NCI-H2107 (cell line): ENCODE results near the gene RPRD2.

Experiments used
- DNase-seq: peaks from one replicate; lab custom pipeline; 2025; lab: John Stamatoyannopoulos, UW

Gene RPRD2

DNA sequence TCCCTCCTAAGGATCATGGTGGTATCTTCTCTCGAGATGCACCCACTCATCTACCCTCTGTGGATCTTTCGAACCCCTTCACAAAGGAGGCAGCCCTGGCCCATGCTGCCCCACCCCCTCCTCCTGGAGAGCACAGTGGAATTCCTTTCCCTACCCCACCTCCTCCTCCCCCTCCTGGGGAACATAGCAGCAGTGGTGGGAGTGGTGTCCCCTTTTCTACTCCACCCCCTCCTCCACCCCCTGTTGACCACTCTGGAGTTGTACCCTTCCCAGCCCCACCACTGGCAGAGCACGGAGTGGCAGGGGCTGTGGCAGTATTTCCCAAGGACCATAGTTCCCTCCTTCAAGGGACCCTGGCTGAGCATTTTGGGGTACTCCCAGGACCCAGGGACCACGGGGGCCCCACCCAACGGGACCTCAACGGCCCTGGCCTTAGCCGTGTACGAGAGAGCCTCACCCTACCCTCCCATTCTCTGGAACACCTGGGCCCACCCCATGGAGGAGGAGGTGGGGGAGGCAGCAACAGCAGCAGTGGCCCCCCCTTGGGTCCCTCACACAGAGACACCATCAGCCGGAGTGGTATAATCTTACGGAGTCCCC, 108.8 kb downstream of the RPRD2 start:
- DNase-seq: no peak

DNA sequence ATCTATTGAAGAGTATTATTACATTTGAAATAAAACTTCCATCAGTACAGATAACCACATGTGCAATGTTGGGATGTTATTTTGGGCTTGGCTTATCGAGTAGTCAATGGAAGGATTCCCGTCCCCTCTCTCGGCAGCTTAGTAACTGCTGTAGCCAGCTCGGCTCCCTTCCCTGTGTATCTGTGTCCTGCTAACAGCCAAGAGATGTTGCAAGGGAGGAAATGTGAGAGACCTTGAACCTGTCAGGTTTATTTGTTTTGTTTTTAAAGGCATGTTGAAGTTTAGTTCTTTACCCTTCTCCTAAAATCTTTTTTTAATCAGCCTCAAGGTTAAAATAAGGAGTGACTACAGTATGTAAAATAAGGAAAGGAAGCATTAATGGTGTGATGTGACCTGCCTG, 109.7 kb downstream of the RPRD2 start:
- no peak for DNase-seq

DNA sequence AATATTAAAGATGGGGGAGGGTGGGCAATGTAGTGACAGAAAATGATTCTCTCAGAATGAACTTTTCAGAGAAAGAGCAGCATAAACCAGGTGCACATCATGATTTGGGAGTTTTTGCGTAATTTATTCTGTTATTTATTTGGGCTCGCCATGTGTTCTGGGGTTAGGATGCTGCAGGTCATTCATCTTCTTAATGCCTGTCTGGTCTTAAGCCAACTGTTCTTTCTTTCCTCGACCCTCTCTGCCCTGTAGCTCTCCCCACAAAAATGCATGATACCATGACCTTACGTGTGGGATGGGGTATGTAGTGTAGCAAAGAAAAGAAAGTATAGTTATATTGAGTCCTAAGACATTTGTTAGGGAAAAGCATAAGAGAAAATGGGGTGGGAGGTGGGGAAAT, 110.9 kb downstream of the RPRD2 start:
- no peak for DNase-seq

DNA sequence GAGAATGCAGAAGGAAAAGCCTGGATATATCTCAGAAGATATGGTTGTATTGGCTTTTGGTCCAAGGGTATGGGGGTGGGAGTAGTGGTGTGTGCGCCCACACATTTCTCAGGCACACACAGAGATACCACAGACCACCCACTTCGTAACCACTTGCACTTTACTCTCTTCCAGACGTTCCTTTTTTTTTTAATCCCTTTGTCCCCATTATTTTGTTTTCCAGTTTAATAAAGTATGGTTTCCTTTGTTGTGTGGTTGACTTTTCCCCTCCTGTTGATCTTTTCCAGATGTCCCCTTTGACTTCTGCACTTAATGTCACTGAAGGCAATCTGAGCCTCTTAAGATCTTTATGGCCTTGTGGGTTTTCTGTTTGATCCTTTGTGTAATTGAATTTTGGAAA, 112.8 kb downstream of the RPRD2 start:
- DNase-seq: no peak

GRCh38 chr1:150477320-150477719, 113.4 kb downstream of the RPRD2 start:
- DNase-seq: no peak

GRCh38 chr1:150477733-150478132, 113.8 kb downstream of the RPRD2 start:
- no peak for DNase-seq

DNA sequence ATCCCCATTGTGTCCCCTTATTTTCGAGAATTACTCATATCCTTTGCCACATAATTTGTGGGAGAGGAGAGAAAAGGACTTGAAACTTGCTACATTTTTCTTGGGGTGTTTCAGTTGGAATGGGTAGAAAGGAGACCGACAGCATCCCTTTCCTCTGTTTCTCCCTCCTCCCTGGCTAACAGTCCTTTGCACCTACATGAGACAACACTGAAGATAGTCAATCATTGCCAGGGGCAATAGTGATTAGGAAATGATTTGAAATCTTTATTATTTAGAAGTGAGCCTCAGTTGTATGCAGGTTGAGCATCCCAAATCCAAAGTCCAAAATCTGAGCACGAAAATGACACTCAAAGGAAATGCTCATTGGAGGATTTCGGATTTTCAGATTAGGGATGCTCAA, 115.4 kb downstream of the RPRD2 start:
- DNase-seq: no peak

DNA sequence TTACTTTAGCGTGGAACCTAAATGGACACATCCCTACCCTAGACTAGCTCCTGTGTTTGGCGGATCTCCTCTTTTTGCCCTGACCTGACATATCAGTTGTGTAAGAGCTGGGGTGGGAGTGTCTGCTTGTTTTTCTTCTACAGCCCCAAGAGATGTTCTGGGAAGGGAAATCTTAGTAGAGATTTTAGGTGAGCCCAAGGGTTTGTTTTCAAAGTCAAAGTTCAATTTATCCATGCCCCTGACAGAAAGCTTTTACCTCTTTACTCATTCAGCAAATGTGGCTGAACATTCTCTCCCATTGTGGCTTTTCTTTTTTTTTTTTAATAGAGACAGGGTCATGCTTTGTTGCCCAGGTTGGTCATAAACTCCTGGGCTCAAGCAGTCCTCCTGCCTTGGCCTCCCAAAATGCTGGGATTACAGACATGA, 116.0 kb downstream of the RPRD2 start:
- no peak for DNase-seq

DNA sequence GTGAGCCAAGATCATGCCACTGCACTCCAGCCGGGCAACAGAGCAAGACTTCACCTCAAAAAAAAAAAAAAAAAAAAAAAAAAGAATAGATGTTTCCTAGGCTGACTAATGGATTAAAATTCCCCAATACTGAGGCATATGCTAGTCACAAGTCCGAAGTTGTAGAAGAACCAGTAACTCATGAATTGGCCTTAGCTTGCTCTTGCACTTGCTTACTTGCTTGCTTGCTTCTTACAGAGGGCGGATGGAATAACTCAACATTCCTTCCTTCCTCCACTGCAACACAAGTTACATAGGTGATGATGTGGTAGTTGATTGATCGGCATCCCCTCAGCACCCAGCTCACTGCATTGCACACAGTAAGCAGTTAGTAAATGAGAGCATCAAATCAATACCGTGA, 120.5 kb downstream of the RPRD2 start:
- no peak for DNase-seq

DNA sequence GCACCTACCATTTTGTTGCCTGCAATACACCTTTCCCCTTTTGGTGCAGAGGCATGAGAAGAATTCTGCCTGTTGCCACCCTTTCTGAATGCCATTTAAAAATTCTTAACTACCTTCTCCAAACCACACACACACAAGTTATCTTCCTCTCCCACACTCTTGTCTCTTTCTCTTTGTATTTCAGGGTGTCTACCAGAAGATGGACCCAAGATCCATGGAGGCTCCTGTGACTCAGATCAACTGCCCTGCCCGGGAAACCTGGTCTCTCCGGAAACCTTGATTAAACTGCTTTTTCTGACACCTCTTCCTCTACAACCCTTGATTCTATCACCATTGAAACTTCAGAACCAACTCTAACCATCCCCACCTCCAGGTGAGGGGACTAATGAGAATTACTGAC, 120.9 kb downstream of the RPRD2 start:
- DNase-seq: no peak

GRCh38 chr1:150486966-150487762, 123.2 kb downstream of the RPRD2 start, which contains the start of gene TARS2:
TSS of gene TARS2 (plus strand) at chr1:150487419. CDS start at chr1:150487451, 32 bp downstream.
- DNase-seq: peak; percentile 91

DNA sequence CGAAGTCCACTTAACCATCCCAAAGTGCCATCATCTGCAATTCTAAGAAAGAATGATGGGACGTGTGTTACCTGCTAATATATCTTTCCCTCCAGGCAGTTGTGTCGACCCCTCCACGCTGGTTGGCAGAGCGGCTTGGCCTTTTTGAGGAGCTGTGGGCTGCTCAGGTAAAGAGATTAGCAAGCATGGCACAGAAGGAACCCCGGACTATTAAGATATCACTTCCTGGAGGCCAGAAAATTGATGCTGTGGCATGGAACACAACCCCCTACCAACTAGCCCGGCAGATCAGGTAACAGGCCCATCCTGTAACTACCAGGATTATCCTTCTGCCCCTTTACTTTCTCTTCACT, 123.8 kb downstream of the RPRD2 start:
- DNase-seq: no peak

DNA sequence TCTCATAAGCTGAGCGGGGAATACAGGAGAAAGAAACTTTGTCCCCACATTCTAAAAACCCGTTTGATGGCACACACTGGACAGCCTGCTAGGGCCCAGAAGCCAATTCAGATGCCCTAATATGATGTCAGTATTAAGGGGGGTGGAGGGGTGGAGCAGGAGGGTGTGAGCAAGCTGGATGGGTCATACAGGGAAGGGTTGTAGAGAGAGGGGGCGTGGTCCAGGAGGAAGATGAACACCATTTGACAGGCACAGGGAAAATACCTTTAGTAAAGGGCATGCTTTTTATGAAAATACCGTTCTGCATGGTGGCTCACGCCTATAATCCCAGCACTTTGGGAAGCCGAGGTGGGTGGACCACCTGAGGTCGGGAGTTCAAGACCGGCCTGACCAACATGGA, 129.2 kb downstream of the RPRD2 start:
- no peak for DNase-seq

GRCh38 chr1:150498342-150498741, 134.4 kb downstream of the RPRD2 start:
- no peak for DNase-seq

GRCh38 chr1:150505431-150505830, 141.5 kb downstream of the RPRD2 start:
- DNase-seq: no peak

DNA sequence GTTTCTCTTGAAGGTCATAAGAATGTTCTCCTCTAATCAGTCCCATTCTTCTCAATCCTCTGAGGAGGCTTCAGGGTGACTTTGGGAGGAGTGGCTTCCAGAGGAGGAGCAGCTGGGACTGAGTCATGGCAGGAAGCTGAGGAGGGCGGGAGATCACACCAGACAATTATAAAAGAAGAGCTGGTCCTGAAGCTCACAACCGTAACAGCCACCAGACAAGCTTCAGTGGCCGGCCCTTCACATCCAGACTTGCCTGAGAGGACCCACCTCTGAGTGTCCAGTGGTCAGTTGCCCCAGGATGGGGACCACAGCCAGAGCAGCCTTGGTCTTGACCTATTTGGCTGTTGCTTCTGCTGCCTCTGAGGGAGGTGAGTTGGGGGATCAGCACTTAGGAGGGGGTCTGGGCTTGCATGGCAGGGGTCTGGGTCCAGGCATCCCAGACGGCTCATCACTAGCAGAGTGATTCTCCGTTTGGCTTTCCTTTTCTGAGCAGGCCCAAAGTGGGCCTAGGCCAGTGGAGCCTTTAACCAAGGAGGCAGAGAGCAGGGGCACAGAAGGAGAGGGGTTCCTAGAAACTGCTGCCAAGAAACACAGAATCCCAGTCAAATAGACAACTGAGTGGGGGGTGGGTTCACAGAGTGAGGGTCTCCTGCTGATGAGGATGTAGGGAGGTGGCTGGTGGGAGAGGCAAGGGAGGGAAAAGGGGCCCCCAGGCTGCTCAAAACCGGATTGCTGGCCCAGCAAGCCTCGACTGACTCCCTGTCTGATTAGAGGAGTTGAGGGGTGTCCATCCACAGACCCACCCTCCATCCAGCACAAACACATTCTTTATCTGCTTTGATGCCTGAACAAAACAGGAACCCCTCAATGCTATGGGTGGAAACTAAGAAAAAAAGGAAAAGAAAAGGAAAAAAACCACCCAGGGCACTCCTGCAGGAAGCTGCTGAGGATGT, 144.2 kb downstream of the RPRD2 start, which contains the start of gene ECM1:
TSS of gene ECM1 (plus strand) at position 198 of the 953 bp plus-strand sequence. CDS start at position 299, 101 bp downstream.
- no peak for DNase-seq

GRCh38 chr1:150508982-150509381, 145.0 kb downstream of the RPRD2 start:
- DNase-seq: no peak

DNA sequence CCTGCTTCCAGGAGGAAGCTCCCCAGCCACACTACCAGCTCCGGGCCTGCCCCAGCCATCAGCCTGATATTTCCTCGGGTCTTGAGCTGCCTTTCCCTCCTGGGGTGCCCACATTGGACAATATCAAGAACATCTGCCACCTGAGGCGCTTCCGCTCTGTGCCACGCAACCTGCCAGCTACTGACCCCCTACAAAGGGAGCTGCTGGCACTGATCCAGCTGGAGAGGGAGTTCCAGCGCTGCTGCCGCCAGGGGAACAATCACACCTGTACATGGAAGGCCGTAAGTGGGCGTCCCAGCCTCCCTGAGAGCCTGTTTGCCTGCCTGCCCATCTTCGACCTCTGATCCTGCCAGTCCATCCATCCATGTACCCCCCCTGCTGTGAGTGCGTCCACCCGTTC, 147.6 kb downstream of the RPRD2 start:
- peak; percentile 48 for DNase-seq

- no peak for DNase-seq
These were observed 148.2 kb downstream of the RPRD2 start for GRCh38 chr1:150511985-150512660.

DNA sequence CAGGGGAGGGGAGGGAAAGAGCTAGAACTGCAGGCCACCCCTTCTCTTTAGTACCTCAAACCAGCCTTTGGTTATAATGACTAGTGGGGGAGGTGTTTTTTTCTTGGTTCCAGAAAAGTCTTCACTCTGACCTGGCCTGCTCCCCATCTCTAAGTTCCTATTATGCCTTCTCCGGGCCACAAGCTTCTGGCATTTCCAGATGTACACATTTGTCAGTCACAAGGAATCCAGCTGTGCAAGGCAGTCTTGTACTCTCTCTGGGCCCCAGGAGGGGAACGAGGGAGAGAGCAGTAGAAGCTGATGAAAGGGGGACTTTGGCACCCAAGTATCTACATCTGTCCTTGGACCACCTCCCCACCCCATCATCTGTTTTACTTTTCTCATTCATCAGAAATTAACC, 148.9 kb downstream of the RPRD2 start:
- DNase-seq: no peak

DNA sequence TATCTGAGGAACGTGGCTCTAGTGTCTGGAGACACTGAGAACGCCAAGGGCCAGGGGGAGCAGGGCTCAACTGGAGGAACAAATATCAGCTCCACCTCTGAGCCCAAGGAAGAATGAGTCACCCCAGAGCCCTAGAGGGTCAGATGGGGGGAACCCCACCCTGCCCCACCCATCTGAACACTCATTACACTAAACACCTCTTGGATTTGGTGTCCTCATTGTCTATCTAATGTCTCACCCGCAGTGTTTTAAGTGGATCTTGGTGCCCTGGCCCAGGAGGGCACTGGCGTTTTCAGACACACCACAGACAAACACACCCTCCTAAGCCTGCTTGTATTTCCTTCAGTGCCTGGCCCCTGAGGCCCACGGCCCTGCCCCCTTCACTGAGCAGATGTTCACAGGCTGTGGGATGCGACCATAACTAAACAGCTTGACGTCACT, 149.4 kb downstream of the RPRD2 start:
- no peak for DNase-seq

- no peak for DNase-seq
These were observed 150.3 kb downstream of the RPRD2 start for GRCh38 chr1:150514260-150514659.
